HL-60 (cell line): Measurements from ENCODE around the gene IRF2BP2.

Experiments used
- DNase-seq, 2 experiments: peaks; one replicate each; pipeline ENCODE4 v3.0.0-alpha.2; 2010 to 2020; ENCODE audit warnings: low read depth in 1 of 2, low spot score in 1 of 2
- H3K27ac ChIP-seq: fragments of 250-450 bp; sonication (Bioruptor Pico); replicated peaks from 2 replicates; pipeline ENCODE4 v1.5.1; 2020; ENCODE audit warnings: mild to moderate bottlenecking, moderate library complexity
- H3K27me3 ChIP-seq: fragments of 250-450 bp; sonication (Bioruptor Pico); 2 replicates; pipeline ENCODE4 v1.5.1; 2021; ENCODE audit warnings: mild to moderate bottlenecking, moderate library complexity; ENCODE audit not compliant: insufficient read depth, poor library complexity, severe bottlenecking
- H3K4me3 ChIP-seq: replicated peaks from 2 replicates; pipeline ENCODE4 v1.5.1; 2011; ENCODE audit warnings: mild to moderate bottlenecking, control low read depth, low read length; ENCODE audit not compliant: insufficient read depth
- CTCF ChIP-seq: IDR thresholded peaks from one replicate; pipeline ENCODE4 v1.5.1; 2011; ENCODE audit warnings: low read length, control low read depth, inconsistent platforms; ENCODE audit not compliant: insufficient read depth
- GABPA ChIP-seq: IDR thresholded peaks from 2 replicates; pipeline ENCODE4 v1.6.1; 2012; ENCODE audit warnings: low read depth
- POLR2AphosphoS5 ChIP-seq: IDR thresholded peaks from 2 replicates; pipeline ENCODE4 v1.6.1; 2012; ENCODE audit warnings: low read depth
- REST ChIP-seq: IDR thresholded peaks from 2 replicates; pipeline ENCODE4 v1.6.1; 2012; ENCODE audit warnings: low read depth; ENCODE audit not compliant: insufficient replicate concordance
- SPI1 ChIP-seq: IDR thresholded peaks from 2 replicates; pipeline ENCODE4 v1.6.1; 2012; ENCODE audit warnings: low read depth, mild to moderate bottlenecking, borderline replicate concordance
- long read RNA-seq: library from polyadenylated mRNA; unstranded; transcript quantifications from one replicate; pipeline ENCODE4 v2.0.0, GENCODE V29; 2020

The IRF2BP2 gene
- long read RNA-seq, full-length matches to known transcripts, result 16 of 103 reads
- long read RNA-seq, partial matches to known transcripts, result 0 of 103 reads
- long read RNA-seq, other reads (novel, unspliced or antisense), result 87 of 103 reads

- Histone ChIP-seq H3K27ac (peak within 1 kb of the TSS; percentile 99), H3K27me3 (no peaks in the 10 kb centered on the region), H3K4me3 (peak within 1 kb of the TSS; percentile 56)
- TF ChIP-seq REST (no peak), CTCF (no peak), POLR2AphosphoS5 (peak; percentile 88; the same call in 1 of the 2 replicates), GABPA (no peak), SPI1 (no peak)
- peak; percentile 76 to 77 for DNase-seq
Observed at GRCh38 chr1:234610061-234610665, at the start of gene IRF2BP2. Gene IRF2BP2 (minus strand): TSS chr1:234610178. CDS start chr1:234609494, 684 bp downstream.

GRCh38 chr1:234659538-234659937 lies 49.6 kb upstream of the IRF2BP2 start:
- Histone ChIP-seq H3K27ac (no peak overlapping the region), H3K4me3 (no peak overlapping the region), H3K27me3 (no peaks in the 10 kb centered on the region)
- no peak for DNase-seq
- TF ChIP-seq POLR2AphosphoS5, result no peak
- TF ChIP-seq GABPA, result no peak
- TF ChIP-seq REST, result no peak
- no peak for TF ChIP-seq SPI1
- no peak for TF ChIP-seq CTCF

GRCh38 chr1:234658138-234658537 lies 48.2 kb upstream of the IRF2BP2 start:
- DNase-seq, result peak in 1 of 2 experiments; percentile 37
- no peak overlapping the region for H3K4me3 ChIP-seq
- no peaks in the 10 kb centered on the region for H3K27me3 ChIP-seq
- H3K27ac ChIP-seq, result peak overlapping the region; percentile 57
- TF ChIP-seq SPI1 (no peak), REST (no peak), POLR2AphosphoS5 (no peak), CTCF (no peak), GABPA (no peak)
